HepG2 (cell line): ENCODE results near the gene PRXL2B. TPM values are rescaled to one million over a fixed set of nuclear protein-coding genes. Genes with fewer than 3 reads are reported as not detected.

Source experiments
- AHR ChIP-seq: IDR thresholded peaks from 2 replicates; pipeline ENCODE4 v1.6.1; 2018; ENCODE audit warnings: missing genetic modification reagents, missing compliant biosample characterization
- ATAD3A ChIP-seq: sonication (generic); formaldehyde crosslinking; IDR thresholded peaks from 2 replicates; pipeline ENCODE4 v1.4.0; 2020; ENCODE audit warnings: missing genetic modification reagents
- CERS6 ChIP-seq: sonication (generic); formaldehyde crosslinking; IDR thresholded peaks from 2 replicates; pipeline ENCODE4 v1.5.0; 2020; ENCODE audit warnings: missing genetic modification reagents
- E2F2 ChIP-seq: sonication (generic); formaldehyde crosslinking; IDR thresholded peaks from 2 replicates; pipeline ENCODE4 v1.4.0; 2020; ENCODE audit warnings: missing genetic modification reagents, borderline replicate concordance
- ETV5 ChIP-seq: IDR thresholded peaks from 2 replicates; pipeline ENCODE4 v1.6.1; 2018; ENCODE audit warnings: missing biosample characterization, missing genetic modification reagents, inconsistent platforms, borderline replicate concordance
- GZF1 ChIP-seq: sonication (generic); formaldehyde crosslinking; IDR thresholded peaks from 2 replicates; pipeline ENCODE4 v1.5.1; 2020; ENCODE audit warnings: mild to moderate bottlenecking, missing genetic modification reagents
- HNF4G ChIP-seq, 2 experiments: sonication (generic) in 1 of 2; formaldehyde crosslinking in 1 of 2; IDR thresholded peaks; 2 replicates each; pipeline versions ENCODE4 v1.4.0 to v1.6.1; 2011 to 2020; ENCODE audit warnings: borderline replicate concordance in 2 of 2, low read depth in 2 of 2, mild to moderate bottlenecking in 2 of 2, low read length in 1 of 2, missing genetic modification reagents in 1 of 2, moderate library complexity in 1 of 2
- HOXA3 ChIP-seq: sonication (generic); formaldehyde crosslinking; IDR thresholded peaks from 2 replicates; pipeline ENCODE4 v1.5.0; 2020; ENCODE audit warnings: missing genetic modification reagents
- NR2F1 ChIP-seq, 2 experiments: fragments of 450-650 bp in 1 of 2; formaldehyde crosslinking in 1 of 2; IDR thresholded peaks; 2 replicates each; pipeline versions ENCODE4 v1.5.0 to v1.6.1; 2016 to 2020; ENCODE audit warnings: mild to moderate bottlenecking in 1 of 2, missing compliant biosample characterization in 1 of 2, missing genetic modification reagents in 1 of 2, moderate library complexity in 1 of 2
- SMAD1 ChIP-seq: sonication (generic); formaldehyde crosslinking; IDR thresholded peaks from 2 replicates; pipeline ENCODE4 v1.4.0; 2020; ENCODE audit warnings: missing genetic modification reagents, low read depth, mild to moderate bottlenecking, borderline replicate concordance
- SMYD3 ChIP-seq: sonication (generic); formaldehyde crosslinking; IDR thresholded peaks from 2 replicates; pipeline ENCODE4 v1.8.1; 2023; ENCODE audit warnings: mild to moderate bottlenecking, missing genetic modification reagents
- SNAI1 ChIP-seq: sonication (generic); formaldehyde crosslinking; IDR thresholded peaks from 2 replicates; pipeline ENCODE4 v1.5.0; 2020; ENCODE audit warnings: mild to moderate bottlenecking, missing genetic modification reagents, borderline replicate concordance
- SPEN ChIP-seq: sonication (generic); formaldehyde crosslinking; IDR thresholded peaks from 2 replicates; pipeline ENCODE4 v1.5.1; 2020; ENCODE audit warnings: low read depth, mild to moderate bottlenecking, missing genetic modification reagents
- TGIF2 ChIP-seq: IDR thresholded peaks from 2 replicates; pipeline ENCODE4 v1.6.1; 2016; ENCODE audit warnings: control low read depth, missing compliant biosample characterization
- THAP11 ChIP-seq: IDR thresholded peaks from 2 replicates; pipeline ENCODE4 v1.6.1; 2016; ENCODE audit warnings: missing biosample characterization, missing genetic modification reagents
- TOE1 ChIP-seq: sonication (generic); formaldehyde crosslinking; IDR thresholded peaks from 2 replicates; pipeline ENCODE4 v1.4.0; 2020; ENCODE audit warnings: mild to moderate bottlenecking, missing genetic modification reagents
- ZBTB8A ChIP-seq: sonication (generic); formaldehyde crosslinking; IDR thresholded peaks from 2 replicates; pipeline ENCODE4 v1.4.0; 2020; ENCODE audit warnings: mild to moderate bottlenecking, low read depth, missing genetic modification reagents, borderline replicate concordance
- ZNF282 ChIP-seq: fragments of 450-650 bp; IDR thresholded peaks from 2 replicates; pipeline ENCODE4 v1.6.1; 2018; ENCODE audit not compliant: partially characterized antibody
- ZNF674 ChIP-seq: sonication (generic); formaldehyde crosslinking; IDR thresholded peaks from 2 replicates; pipeline ENCODE4 v1.5.0; 2020; ENCODE audit warnings: low read depth, mild to moderate bottlenecking, missing genetic modification reagents
- ZNF687 ChIP-seq: sonication (generic); formaldehyde crosslinking; IDR thresholded peaks from 2 replicates; pipeline ENCODE4 v1.5.1; 2020; ENCODE audit warnings: mild to moderate bottlenecking, missing genetic modification reagents, moderate library complexity
- ZNF800 ChIP-seq: sonication (generic); formaldehyde crosslinking; IDR thresholded peaks from 2 replicates; pipeline ENCODE4 v1.4.0; 2020; ENCODE audit warnings: missing genetic modification reagents
- ZNF879 ChIP-seq: sonication (generic); formaldehyde crosslinking; IDR thresholded peaks from 2 replicates; pipeline ENCODE4 v1.8.1; 2023; ENCODE audit warnings: missing genetic modification reagents
- polyA plus RNA-seq, 8 experiments: library from polyadenylated mRNA; depleted of rRNA in 3 of 8; stranded (reverse) in 7 of 8; unstranded in 1 of 8; fragments of >200 nt; fragmentation: Illumina TruSeq in 4 of 8; extraction: Trizol in 4 of 8; gene quantifications; 2 replicates each; pipeline versions ENCODE4 v1.2.1 to v1.2.3, GENCODE V29; 2011 to 2016; ENCODE audit warnings: low read depth in 4 of 8, missing spikeins in 1 of 8, mixed read lengths in 1 of 8; ENCODE audit not compliant: insufficient read depth in 1 of 8
- total RNA-seq, 5 experiments: library from RNA; depleted of rRNA; stranded (reverse); fragments of >200 nt; fragmentation: Illumina TruSeq; extraction: Trizol; gene quantifications; 2 replicates each; pipeline ENCODE4 v1.2.3, GENCODE V29; 2016; ENCODE audit warnings: low read depth in 1 of 5

PRXL2B gene
- total and polyA plus RNA-seq, 2 of the 13 experiments (the other 11 are each of a cell fraction or from before 2014, with no cell fraction given) = 16.8 to 22.1 TPM

GRCh38 chr1:2571348-2571747 is 15.2 kb upstream of the PRXL2B start (continued):
- peak; percentile 32 for TF ChIP-seq ZNF687 (CRISPR knock-in tag)
- TF ChIP-seq ZNF282 = no peak
- no peak for TF ChIP-seq ATAD3A
- no peak for TF ChIP-seq THAP11 (CRISPR knock-in tag)
- TF ChIP-seq ZBTB8A (CRISPR knock-in tag) = no peak
- no peak for TF ChIP-seq ZNF879 (CRISPR knock-in tag)
- peak; percentile 12; the same call in 1 of the 2 replicates for TF ChIP-seq HOXA3
- TF ChIP-seq SPEN (CRISPR knock-in tag) = peak; percentile 32; the same call in 1 of the 2 replicates
- TF ChIP-seq ZNF674 (CRISPR knock-in tag) = no peak
- TF ChIP-seq SMYD3 = no peak
- TF ChIP-seq SMAD1 (CRISPR knock-in tag) = no peak
- no peak for TF ChIP-seq TGIF2
- TF ChIP-seq ZNF800 (CRISPR knock-in tag) = no peak
- no peak for TF ChIP-seq GZF1
- TF ChIP-seq ETV5 (CRISPR knock-in tag) = peak; percentile 22; the same call in 1 of the 2 replicates
- TF ChIP-seq NR2F1 (CRISPR knock-in tag; IDR thresholded peaks at IDR 0.05) = peak; percentile 59 to 81; a peak in 3 of 4 replicates
- no peak for TF ChIP-seq AHR (CRISPR knock-in tag)
- TF ChIP-seq TOE1 (CRISPR knock-in tag) = no peak
- TF ChIP-seq HNF4G (IDR thresholded peaks at IDR 0.05; ENCODE audit: borderline replicate concordance, low read depth, low read length) = peak; percentile 47; the same call in 1 of the 2 replicates
- peak; percentile 70; the same call in 1 of the 2 replicates for TF ChIP-seq HNF4G (CRISPR knock-in tag; IDR thresholded peaks at IDR 0.05; ENCODE audit: borderline replicate concordance, low read depth)
- no peak for TF ChIP-seq CERS6 (CRISPR knock-in tag)
- no peak for TF ChIP-seq SNAI1 (CRISPR knock-in tag)
- no peak for TF ChIP-seq E2F2 (CRISPR knock-in tag)
